SJSA1 (cell line): ENCODE results near the gene C15orf61. TPM values are rescaled to one million over a fixed set of nuclear protein-coding genes. Genes with fewer than 3 reads are reported as not detected.

Source experiments
- DNase-seq, 2 experiments: peaks; one replicate each; pipeline ENCODE4 v3.0.0-alpha.2; 2015 to 2020; ENCODE audit warnings: low spot score in 2 of 2, low read depth in 1 of 2
- H3K27ac ChIP-seq: fragments of 250-450 bp; sonication (Bioruptor Pico); 2 replicates; pipeline ENCODE4 v1.5.1; 2020; ENCODE audit warnings: mild to moderate bottlenecking, moderate library complexity
- H3K27me3 ChIP-seq: fragments of 250-450 bp; sonication (Bioruptor Pico); replicated peaks from 2 replicates; pipeline ENCODE4 v1.5.1; 2020; ENCODE audit warnings: mild to moderate bottlenecking, moderate library complexity
- H3K36me3 ChIP-seq: fragments of 250-450 bp; sonication (Bioruptor Pico); 2 replicates; pipeline ENCODE4 v1.5.1; 2020; ENCODE audit warnings: mild to moderate bottlenecking
- H3K4me1 ChIP-seq: fragments of 250-450 bp; sonication (Bioruptor Pico); replicated peaks from 2 replicates; pipeline ENCODE4 v1.6.1; 2021; ENCODE audit warnings: mild to moderate bottlenecking
- H3K4me3 ChIP-seq: fragments of 250-450 bp; sonication (Bioruptor Pico); 2 replicates; pipeline ENCODE4 v1.5.1; 2020; ENCODE audit warnings: mild to moderate bottlenecking
- H3K9me3 ChIP-seq: fragments of 250-450 bp; sonication (Bioruptor Pico); replicated peaks from 2 replicates; pipeline ENCODE4 v1.5.1; 2020; ENCODE audit warnings: mild to moderate bottlenecking
- total RNA-seq: library from RNA; depleted of rRNA; stranded (reverse); fragments of >200 nt; shearing (Covaris generic); gene quantifications from 2 replicates; pipeline ENCODE4 v1.2.3, GENCODE V29; 2014

Gene C15orf61
- total RNA-seq, 1 experiment from 2014 or later, result 3.1 TPM

- no peaks in the 10 kb centered on the region for H3K27me3 ChIP-seq
- no peaks in the 10 kb centered on the region for H3K9me3 ChIP-seq
- peaks cover 1% of the 10 kb centered on the region; the same call in 1 of the 2 replicates for H3K36me3 ChIP-seq
- no peak overlapping the region for H3K27ac ChIP-seq
- H3K4me1 ChIP-seq, result peaks cover 42% of the 10 kb centered on the region
- H3K4me3 ChIP-seq, result no peak overlapping the region
- no peak for DNase-seq
These were observed 13.9 kb upstream of the C15orf61 start for GRCh38 chr15:67506775-67507747.

GRCh38 chr15:67508407-67508806 is 12.5 kb upstream of the C15orf61 start:
- peak in 1 of 2 experiments; percentile 36 for DNase-seq
- H3K27ac ChIP-seq, result 0 out of 2 replicates have a peak overlapping the region, but pooled peaks have one; percentile 27
- no peaks in the 10 kb centered on the region for H3K9me3 ChIP-seq
- H3K4me3 ChIP-seq, result no peak overlapping the region
- H3K4me1 ChIP-seq, result peaks cover 45% of the 10 kb centered on the region
- peaks cover 5% of the 10 kb centered on the region; the same call in 1 of the 2 replicates for H3K36me3 ChIP-seq
- H3K27me3 ChIP-seq, result no peaks in the 10 kb centered on the region

- Histone ChIP-seq H3K4me3 (no peak overlapping the region), H3K27ac (no peak overlapping the region), H3K4me1 (peaks cover 37% of the 10 kb centered on the region), H3K27me3 (no peaks in the 10 kb centered on the region), H3K9me3 (no peaks in the 10 kb centered on the region), H3K36me3 (peaks cover 5% of the 10 kb centered on the region; the same call in 1 of the 2 replicates)
- no peak for DNase-seq
These were observed 11.0 kb upstream of the C15orf61 start for GRCh38 chr15:67509918-67510317.

- H3K4me3 ChIP-seq, result no peak overlapping the region
- H3K27ac ChIP-seq, result peak overlapping the region; percentile 49
These were observed 10.2 kb upstream of the C15orf61 start for GRCh38 chr15:67510597-67511190.

GRCh38 chr15:67511606-67512005 is 9.3 kb upstream of the C15orf61 start:
- H3K27ac ChIP-seq, result no peak overlapping the region
- H3K9me3 ChIP-seq, result no peaks in the 10 kb centered on the region
- H3K4me3 ChIP-seq, result no peak overlapping the region
- DNase-seq, result peak in 1 of 2 experiments; percentile 9
- peaks cover 35% of the 10 kb centered on the region for H3K4me1 ChIP-seq
- peaks cover 5% of the 10 kb centered on the region; the same call in 1 of the 2 replicates for H3K36me3 ChIP-seq
- H3K27me3 ChIP-seq, result no peaks in the 10 kb centered on the region

More at GRCh38 chr15:67510597-67511190, 10.2 kb upstream of the C15orf61 start:
- Histone ChIP-seq H3K36me3 (peaks cover 5% of the 10 kb centered on the region; the same call in 1 of the 2 replicates), H3K27me3 (no peaks in the 10 kb centered on the region), H3K9me3 (no peaks in the 10 kb centered on the region), H3K4me1 (peaks cover 35% of the 10 kb centered on the region)
- DNase-seq, result peak; percentile 45 to 57

- H3K36me3 ChIP-seq, result peaks cover 5% of the 10 kb centered on the region; the same call in 1 of the 2 replicates
- no peak overlapping the region for H3K27ac ChIP-seq
- DNase-seq, result no peak
- H3K9me3 ChIP-seq, result no peaks in the 10 kb centered on the region
- H3K27me3 ChIP-seq, result no peaks in the 10 kb centered on the region
- H3K4me3 ChIP-seq, result no peak overlapping the region
- H3K4me1 ChIP-seq, result peaks cover 35% of the 10 kb centered on the region
These were observed 8.8 kb upstream of the C15orf61 start for GRCh38 chr15:67512140-67512539.

- DNase-seq, result no peak
- H3K4me1 ChIP-seq, result peaks cover 34% of the 10 kb centered on the region
These were observed 7.8 kb upstream of the C15orf61 start for GRCh38 chr15:67512933-67513714.

GRCh38 chr15:67515090-67515489 is 5.8 kb upstream of the C15orf61 start:
- H3K27ac ChIP-seq, result no peak overlapping the region
- peaks cover 23% of the 10 kb centered on the region for H3K4me1 ChIP-seq
- H3K4me3 ChIP-seq, result no peak overlapping the region
- no peaks in the 10 kb centered on the region for H3K9me3 ChIP-seq
- no peaks in the 10 kb centered on the region for H3K27me3 ChIP-seq
- no peak for DNase-seq
- peaks cover 5% of the 10 kb centered on the region; the same call in 1 of the 2 replicates for H3K36me3 ChIP-seq

More at GRCh38 chr15:67512933-67513714, 7.8 kb upstream of the C15orf61 start:
- Histone ChIP-seq H3K9me3 (no peaks in the 10 kb centered on the region), H3K4me3 (no peak overlapping the region), H3K27me3 (no peaks in the 10 kb centered on the region), H3K27ac (no peak overlapping the region), H3K36me3 (peaks cover 5% of the 10 kb centered on the region; the same call in 1 of the 2 replicates)

- H3K36me3 ChIP-seq, result peaks cover 5% of the 10 kb centered on the region; the same call in 1 of the 2 replicates
- no peaks in the 10 kb centered on the region for H3K27me3 ChIP-seq
- H3K4me3 ChIP-seq, result no peak overlapping the region
- no peak overlapping the region for H3K27ac ChIP-seq
- no peak for DNase-seq
- H3K9me3 ChIP-seq, result no peaks in the 10 kb centered on the region
- H3K4me1 ChIP-seq, result peaks cover 22% of the 10 kb centered on the region
These were observed 5.4 kb upstream of the C15orf61 start for GRCh38 chr15:67515557-67515956.

- H3K36me3 ChIP-seq, result peaks cover 2% of the 10 kb centered on the region; the same call in 1 of the 2 replicates
- H3K9me3 ChIP-seq, result no peaks in the 10 kb centered on the region
- DNase-seq, result no peak
- H3K4me3 ChIP-seq, result peak overlapping the region; percentile 67
- peak overlapping the region; percentile 65; the same call in 1 of the 2 replicates for H3K27ac ChIP-seq
- H3K4me1 ChIP-seq, result peaks cover 19% of the 10 kb centered on the region
- H3K27me3 ChIP-seq, result no peaks in the 10 kb centered on the region
These were observed 456 bp upstream of the C15orf61 start for GRCh38 chr15:67520321-67521028.

GRCh38 chr15:67521783-67522568 is 1.0 kb downstream of the C15orf61 start:
- H3K4me3 ChIP-seq, result peak overlapping the region; percentile 67
- no peaks in the 10 kb centered on the region for H3K9me3 ChIP-seq
- H3K4me1 ChIP-seq, result peaks cover 19% of the 10 kb centered on the region
- H3K27me3 ChIP-seq, result no peaks in the 10 kb centered on the region
- peaks cover 2% of the 10 kb centered on the region; the same call in 1 of the 2 replicates for H3K36me3 ChIP-seq
- H3K27ac ChIP-seq, result peak overlapping the region; percentile 65
- DNase-seq, result peak in 1 of 2 experiments; percentile 59

- no peak overlapping the region for H3K4me3 ChIP-seq
These were observed 2.4 kb downstream of the C15orf61 start for GRCh38 chr15:67523330-67523729.

More at GRCh38 chr15:67523330-67523729, 2.4 kb downstream of the C15orf61 start:
- no peak for DNase-seq
- Histone ChIP-seq H3K36me3 (peaks cover 2% of the 10 kb centered on the region; the same call in 1 of the 2 replicates), H3K27me3 (no peaks in the 10 kb centered on the region), H3K4me1 (peaks cover 19% of the 10 kb centered on the region), H3K9me3 (no peaks in the 10 kb centered on the region), H3K27ac (no peak overlapping the region)
